ENCODE results near the gene RPL13A. TPM values are rescaled to one million over a fixed set of nuclear protein-coding genes. Genes with fewer than 3 reads are reported as not detected.

Gene RPL13A
- total and polyA plus RNA-seq, 9 of the 15 experiments (the other 6 are each of a cell fraction or from before 2014, with no cell fraction given), result 1,744 to 5,482 (median 2,949) TPM

DNA sequence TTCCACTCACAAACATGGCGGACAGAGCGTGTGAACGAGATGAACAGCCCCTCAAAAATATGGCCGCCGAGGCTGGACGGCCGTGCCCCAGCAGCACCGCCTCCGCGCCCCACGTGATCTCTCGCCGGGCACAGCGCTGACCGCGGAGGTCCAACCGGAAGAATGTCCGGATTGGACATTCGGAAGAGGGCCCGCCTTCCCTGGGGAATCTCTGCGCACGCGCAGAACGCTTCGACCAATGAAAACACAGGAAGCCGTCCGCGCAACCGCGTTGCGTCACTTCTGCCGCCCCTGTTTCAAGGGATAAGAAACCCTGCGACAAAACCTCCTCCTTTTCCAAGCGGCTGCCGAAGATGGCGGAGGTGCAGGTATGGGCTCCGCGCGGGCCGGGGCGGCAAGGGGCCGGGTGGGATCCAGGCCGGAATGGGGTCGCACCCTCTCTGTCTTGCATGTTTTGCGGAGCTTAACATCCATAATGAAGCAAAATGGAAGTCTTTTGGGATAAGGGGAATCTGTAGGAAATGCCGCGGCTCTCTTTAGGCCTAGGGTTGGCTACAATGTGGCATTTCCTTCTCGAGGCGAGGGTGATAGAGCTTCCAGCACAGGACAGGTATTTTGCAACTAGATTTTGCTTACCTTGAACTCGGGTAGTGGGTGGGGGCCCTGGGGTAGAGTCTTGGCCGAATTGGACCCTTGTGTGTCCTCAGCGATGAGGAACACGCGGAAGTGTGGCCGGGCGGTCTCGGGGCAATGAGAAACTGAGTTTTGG is at the start of gene RPL13A (continued):
- TF ChIP-seq NFIC (IDR thresholded peaks at IDR 0.05), result peak; percentile 51; the same call in 1 of the 2 replicates
- no peak for TF ChIP-seq DDX20 (tag; IDR thresholded peaks at IDR 0.05; ENCODE audit: low read depth)
- TF ChIP-seq RBFOX2 (IDR thresholded peaks at IDR 0.05; ENCODE audit: low read depth, low read length), result peak; percentile 100
- TF ChIP-seq CCNT2 (IDR thresholded peaks at IDR 0.05; ENCODE audit: borderline replicate concordance, extremely low read depth, insufficient read length, low read depth, low read length), result peak; percentile 82
- TF ChIP-seq, protein P1, sequence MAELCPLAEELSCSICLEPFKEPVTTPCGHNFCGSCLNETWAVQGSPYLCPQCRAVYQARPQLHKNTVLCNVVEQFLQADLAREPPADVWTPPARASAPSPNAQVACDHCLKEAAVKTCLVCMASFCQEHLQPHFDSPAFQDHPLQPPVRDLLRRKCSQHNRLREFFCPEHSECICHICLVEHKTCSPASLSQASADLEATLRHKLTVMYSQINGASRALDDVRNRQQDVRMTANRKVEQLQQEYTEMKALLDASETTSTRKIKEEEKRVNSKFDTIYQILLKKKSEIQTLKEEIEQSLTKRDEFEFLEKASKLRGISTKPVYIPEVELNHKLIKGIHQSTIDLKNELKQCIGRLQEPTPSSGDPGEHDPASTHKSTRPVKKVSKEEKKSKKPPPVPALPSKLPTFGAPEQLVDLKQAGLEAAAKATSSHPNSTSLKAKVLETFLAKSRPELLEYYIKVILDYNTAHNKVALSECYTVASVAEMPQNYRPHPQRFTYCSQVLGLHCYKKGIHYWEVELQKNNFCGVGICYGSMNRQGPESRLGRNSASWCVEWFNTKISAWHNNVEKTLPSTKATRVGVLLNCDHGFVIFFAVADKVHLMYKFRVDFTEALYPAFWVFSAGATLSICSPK (IDR thresholded peaks at IDR 0.05; ENCODE audit: borderline replicate concordance), result no peak
- no peak for TF ChIP-seq FOXJ3 (CRISPR knock-in tag; IDR thresholded peaks at IDR 0.05)
- no peak for TF ChIP-seq HEY1 (CRISPR knock-in tag; IDR thresholded peaks at IDR 0.05; ENCODE audit: borderline replicate concordance)
- TF ChIP-seq SP1 (CRISPR knock-in tag; IDR thresholded peaks at IDR 0.05), result peak; percentile 92
- no peak for TF ChIP-seq MXI1 (IDR thresholded peaks at IDR 0.05; ENCODE audit: low read depth, low read length)
- TF ChIP-seq ZNF436 (CRISPR knock-in tag; IDR thresholded peaks at IDR 0.05), result no peak
- TF ChIP-seq POLR2H (tag; IDR thresholded peaks at IDR 0.05; ENCODE audit: low read depth), result peak; percentile 98
- TF ChIP-seq EHMT2 (IDR thresholded peaks at IDR 0.05), result no peak
- no peak for TF ChIP-seq ZNF717 (CRISPR knock-in tag; IDR thresholded peaks at IDR 0.05)
- TF ChIP-seq ZZZ3 (IDR thresholded peaks at IDR 0.05), result no peak
- no peak for TF ChIP-seq DACH1 (IDR thresholded peaks at IDR 0.05; ENCODE audit: partially characterized antibody)
- TF ChIP-seq ARID2 (IDR thresholded peaks at IDR 0.05), result no peak
- no peak; the same call in 1 of the 2 replicates for TF ChIP-seq ZNF707 (CRISPR knock-in tag; conservative IDR thresholded peaks at IDR 0.05)
- peak; percentile 28; the same call in 1 of the 2 replicates for TF ChIP-seq NCOA1 (IDR thresholded peaks at IDR 0.05; ENCODE audit: low read depth)
- TF ChIP-seq, protein P2, sequence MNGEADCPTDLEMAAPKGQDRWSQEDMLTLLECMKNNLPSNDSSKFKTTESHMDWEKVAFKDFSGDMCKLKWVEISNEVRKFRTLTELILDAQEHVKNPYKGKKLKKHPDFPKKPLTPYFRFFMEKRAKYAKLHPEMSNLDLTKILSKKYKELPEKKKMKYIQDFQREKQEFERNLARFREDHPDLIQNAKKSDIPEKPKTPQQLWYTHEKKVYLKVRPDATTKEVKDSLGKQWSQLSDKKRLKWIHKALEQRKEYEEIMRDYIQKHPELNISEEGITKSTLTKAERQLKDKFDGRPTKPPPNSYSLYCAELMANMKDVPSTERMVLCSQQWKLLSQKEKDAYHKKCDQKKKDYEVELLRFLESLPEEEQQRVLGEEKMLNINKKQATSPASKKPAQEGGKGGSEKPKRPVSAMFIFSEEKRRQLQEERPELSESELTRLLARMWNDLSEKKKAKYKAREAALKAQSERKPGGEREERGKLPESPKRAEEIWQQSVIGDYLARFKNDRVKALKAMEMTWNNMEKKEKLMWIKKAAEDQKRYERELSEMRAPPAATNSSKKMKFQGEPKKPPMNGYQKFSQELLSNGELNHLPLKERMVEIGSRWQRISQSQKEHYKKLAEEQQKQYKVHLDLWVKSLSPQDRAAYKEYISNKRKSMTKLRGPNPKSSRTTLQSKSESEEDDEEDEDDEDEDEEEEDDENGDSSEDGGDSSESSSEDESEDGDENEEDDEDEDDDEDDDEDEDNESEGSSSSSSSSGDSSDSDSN (IDR thresholded peaks at IDR 0.05; ENCODE audit: borderline replicate concordance in 1 of 2, low read depth in 2 of 2, low read length in 2 of 2), result no peak
- TF ChIP-seq COPS2 (conservative IDR thresholded peaks at IDR 0.05), result no peak
- no peak for TF ChIP-seq TBP (optimal IDR thresholded peaks at IDR 0.05; ENCODE audit: low read depth, low read length)
- peak; percentile 87 for TF ChIP-seq HNRNPLL (IDR thresholded peaks at IDR 0.05; ENCODE audit: low read depth, low read length, poor library complexity, severe bottlenecking)
- TF ChIP-seq MBD2 (IDR thresholded peaks at IDR 0.05; ENCODE audit: borderline replicate concordance, low read depth), result peak; percentile 91
- TF ChIP-seq, protein P3, sequence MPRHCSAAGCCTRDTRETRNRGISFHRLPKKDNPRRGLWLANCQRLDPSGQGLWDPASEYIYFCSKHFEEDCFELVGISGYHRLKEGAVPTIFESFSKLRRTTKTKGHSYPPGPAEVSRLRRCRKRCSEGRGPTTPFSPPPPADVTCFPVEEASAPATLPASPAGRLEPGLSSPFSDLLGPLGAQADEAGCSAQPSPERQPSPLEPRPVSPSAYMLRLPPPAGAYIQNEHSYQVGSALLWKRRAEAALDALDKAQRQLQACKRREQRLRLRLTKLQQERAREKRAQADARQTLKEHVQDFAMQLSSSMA (CRISPR knock-in tag; IDR thresholded peaks at IDR 0.05), result no peak
- TF ChIP-seq CXXC5 (CRISPR knock-in tag; IDR thresholded peaks at IDR 0.05), result peak; percentile 98
- no peak for TF ChIP-seq MTA2 (IDR thresholded peaks at IDR 0.05; ENCODE audit: low read depth)
